Glomerular visceral epithelial cell (primary cell): ENCODE data around the gene DIP2A.
A peak's percentile ranks its signal among the peaks of the same experiment; 100 is the strongest.
"Not testable (repeated sequence)": the region's sequence is repeated elsewhere in the genome, so short reads cannot be mapped to it uniquely, and the experiment has no call there.

Experiments
- DNase-seq: peaks from one replicate; pipeline ENCODE4 v3.0.0-alpha.2; 2016; ENCODE audit errors: extremely low spot score

DIP2A gene

GRCh38 chr21:46556802-46557201 is 98.1 kb downstream of the DIP2A start:
- DNase-seq: no peak

DNA sequence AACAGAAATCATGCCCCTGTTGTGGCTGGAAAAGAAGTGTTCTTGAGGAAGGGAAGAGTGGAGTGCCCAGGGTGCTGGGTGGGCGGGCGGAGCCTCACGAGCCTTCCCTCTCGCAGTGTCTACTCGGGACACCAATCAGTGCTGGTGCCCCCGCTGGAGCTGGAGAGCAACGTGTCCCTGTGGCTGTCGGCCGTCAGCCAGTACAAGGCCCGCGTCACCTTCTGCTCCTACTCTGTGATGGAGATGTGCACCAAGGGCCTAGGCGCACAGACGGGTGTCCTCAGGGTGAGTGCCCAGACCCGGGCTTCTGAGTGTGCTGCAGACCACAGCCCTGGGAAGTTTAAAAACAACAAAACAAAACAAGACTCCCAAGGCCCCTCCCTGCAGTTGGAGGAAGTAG is 98.8 kb downstream of the DIP2A start:
- DNase-seq: no peak

DNA sequence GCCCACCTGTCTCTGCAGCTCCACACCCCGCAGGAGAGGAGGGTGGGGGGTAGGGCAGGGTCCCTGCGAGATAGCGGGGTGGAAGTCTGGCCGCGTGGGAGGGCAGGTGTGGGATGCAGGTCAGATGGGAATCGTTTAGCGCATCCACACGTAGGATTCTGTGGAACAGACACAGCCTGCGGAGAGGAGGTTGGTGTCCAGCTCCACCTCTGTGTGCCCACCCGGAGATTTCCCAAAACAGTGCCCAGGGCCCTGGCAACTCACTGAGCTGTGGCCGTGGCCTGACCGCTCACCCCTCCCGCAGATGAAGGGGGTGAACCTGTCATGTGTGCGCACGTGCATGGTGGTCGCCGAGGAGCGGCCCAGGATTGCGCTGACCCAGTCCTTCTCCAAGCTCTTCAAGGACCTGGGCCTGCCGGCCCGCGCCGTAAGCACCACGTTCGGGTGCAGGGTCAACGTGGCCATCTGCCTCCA is 99.3 kb downstream of the DIP2A start:
- DNase-seq: no peak

DNA sequence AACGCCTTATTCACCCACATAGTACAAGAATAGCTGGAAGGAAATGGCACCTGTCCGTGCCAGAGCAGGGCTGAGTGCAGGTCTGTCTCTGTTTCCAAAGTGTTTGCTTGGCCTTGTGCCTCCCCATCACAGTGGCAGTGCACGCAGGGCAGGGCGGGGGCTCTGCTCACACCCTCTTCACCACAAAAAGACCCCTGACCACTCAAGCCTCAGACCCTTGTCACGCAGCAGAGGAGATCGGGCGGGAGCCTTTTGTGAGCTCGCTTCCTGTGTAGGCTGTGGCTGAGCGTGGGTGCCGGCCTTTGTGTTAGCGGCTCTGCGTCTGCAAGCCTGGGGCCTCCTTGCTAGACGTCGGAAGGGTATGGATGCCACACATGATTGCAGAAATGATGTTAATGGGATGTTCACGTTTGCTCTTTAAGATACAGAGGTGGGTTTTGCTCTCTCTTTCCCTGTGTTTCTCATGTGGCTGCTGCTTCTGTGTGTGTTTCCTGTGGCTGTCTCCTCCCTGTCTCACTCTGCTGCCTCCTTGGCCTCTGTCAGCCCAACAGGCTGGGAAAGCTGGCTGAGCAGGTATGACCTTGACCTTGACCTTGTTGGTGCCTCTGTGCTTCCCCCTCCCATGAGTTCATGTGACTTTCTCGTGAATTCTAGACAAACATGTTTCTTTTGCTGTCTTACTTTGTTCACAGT is 100.7 kb downstream of the DIP2A start:
- no peak for DNase-seq

GRCh38 chr21:46560568-46561444 is 102.1 kb downstream of the DIP2A start:
- DNase-seq: no peak

- DNase-seq: no peak
These were observed 102.9 kb downstream of the DIP2A start for GRCh38 chr21:46561445-46562090.

- no peak for DNase-seq
These were observed 103.8 kb downstream of the DIP2A start for GRCh38 chr21:46562472-46562871.

DNA sequence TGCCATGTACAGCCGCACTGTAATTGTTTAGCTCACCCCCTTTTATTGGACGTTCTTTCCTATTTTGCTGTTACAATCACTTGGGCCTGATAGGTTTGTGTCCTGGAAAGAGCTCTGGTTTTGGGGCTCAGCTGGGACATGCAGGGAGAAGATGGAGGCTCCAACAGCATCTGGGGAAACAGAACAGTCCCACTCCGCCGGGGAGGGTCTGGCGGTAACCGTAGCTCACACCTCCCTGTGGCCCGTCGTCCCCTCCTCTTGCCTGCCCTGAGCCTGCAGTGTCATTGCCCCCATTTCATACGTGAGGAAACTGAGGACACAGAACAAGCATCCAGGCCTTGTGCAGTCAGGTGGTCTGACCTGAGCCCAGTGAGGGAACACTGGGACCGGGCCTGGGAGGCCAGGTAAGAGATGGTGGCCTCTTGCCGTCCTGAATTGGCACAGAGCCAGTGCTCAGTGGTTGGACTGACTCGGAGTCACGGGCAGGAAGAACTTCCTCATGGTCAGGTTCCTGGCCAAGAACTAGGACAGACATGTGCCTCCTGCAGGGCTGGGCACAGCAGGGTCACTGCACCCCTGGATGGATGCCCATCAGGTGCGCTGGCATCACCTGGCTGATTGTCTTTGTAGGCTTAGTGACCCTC is 104.4 kb downstream of the DIP2A start:
- peak; percentile 15 for DNase-seq

GRCh38 chr21:46564391-46564790 is 105.7 kb downstream of the DIP2A start:
- no peak for DNase-seq

DNA sequence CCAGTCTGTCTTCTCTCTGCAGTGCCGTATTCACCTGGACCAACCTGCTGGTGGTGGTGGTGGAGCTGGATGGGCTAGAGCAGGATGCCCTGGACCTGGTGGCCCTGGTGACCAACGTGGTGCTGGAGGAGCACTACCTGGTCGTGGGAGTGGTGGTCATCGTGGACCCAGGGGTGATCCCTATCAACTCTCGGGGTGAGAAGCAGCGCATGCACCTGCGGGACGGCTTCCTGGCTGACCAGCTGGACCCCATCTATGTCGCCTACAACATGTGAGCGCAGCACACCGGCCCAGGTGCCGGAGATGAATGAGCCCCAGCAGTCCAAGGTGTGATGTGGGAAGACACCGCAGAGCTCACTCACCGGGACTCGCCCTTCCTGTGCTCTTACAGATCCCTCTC is 108.7 kb downstream of the DIP2A start:
- DNase-seq: no peak

GRCh38 chr21:46568562-46568961 is 109.9 kb downstream of the DIP2A start:
- no peak for DNase-seq

- no peak for DNase-seq
These were observed 110.4 kb downstream of the DIP2A start for GRCh38 chr21:46569081-46569480.

GRCh38 chr21:46570119-46570518 is 111.4 kb downstream of the DIP2A start:
- no peak for DNase-seq

DNA sequence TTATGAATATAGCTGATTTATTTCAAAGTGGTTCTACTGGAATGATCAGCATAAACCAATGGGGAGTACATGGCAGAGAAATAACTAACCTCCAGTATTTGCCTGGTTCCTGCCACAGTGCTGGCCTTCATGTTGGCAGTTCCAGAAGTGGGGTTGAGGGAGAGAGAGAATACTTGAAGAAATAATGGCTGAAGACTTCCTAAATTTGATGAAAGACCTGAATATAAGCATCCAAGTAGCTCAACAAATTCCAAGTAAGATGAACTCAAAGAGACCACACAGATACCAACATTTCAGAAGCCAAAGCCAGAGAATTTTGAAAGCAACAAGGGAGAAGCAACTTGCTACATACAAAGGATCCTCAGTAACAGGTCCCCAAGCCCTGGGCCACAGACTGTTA is 111.9 kb downstream of the DIP2A start:
- no peak for DNase-seq

GRCh38 chr21:46572850-46573249 is 114.2 kb downstream of the DIP2A start:
- no peak for DNase-seq

- not testable (repeated sequence) for DNase-seq
These were observed 119.1 kb downstream of the DIP2A start for GRCh38 chr21:46577786-46578185.

DNA sequence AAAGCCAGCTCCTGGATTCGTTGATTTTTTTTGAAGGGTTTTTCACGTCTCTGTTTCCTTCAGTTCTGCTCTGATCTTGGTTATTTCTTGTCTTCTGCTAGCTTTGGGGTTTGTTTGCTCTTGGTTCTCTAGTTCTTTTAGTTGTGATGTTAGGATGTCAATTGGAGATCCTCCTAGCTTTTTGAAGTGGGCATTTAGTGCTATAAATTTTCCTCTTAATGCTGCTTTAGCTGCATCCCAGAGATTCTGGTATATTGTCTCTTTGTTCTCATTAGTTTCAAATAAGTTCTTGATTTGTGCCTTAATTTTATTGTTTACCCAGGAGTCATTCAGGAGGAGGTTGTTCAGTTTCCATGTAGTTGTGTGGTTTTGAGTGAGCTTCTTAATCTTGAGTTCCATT is 120.7 kb downstream of the DIP2A start:
- not testable (repeated sequence) for DNase-seq

DNA sequence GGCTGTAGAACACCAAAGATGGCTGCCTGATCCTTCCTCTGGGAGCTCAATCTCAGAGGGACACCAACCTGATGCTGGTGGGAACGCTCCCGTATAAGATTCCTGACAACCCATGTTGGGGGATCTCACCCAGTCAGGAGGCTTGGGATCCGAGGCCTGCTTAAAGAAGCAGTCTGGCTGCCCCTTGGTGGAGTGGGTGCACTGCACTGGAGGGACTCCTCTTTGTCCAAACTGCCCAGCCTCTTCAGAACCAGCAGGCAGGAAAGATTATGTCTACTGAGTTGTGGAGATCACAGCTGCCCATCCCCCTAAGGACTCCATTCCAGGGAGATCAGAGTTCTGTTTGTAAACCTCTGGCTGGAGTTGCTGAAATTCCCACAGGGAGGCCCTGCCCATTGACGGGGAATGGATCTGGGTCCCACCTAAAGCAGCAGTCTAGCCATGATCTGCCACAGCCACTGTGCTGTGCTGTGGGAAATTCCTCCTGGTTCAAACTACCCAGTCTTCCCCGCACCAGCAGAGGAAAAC is 123.2 kb downstream of the DIP2A start:
- DNase-seq: no peak

GRCh38 chr21:46585191-46585953 is 126.7 kb downstream of the DIP2A start:
- DNase-seq: no peak

DNA sequence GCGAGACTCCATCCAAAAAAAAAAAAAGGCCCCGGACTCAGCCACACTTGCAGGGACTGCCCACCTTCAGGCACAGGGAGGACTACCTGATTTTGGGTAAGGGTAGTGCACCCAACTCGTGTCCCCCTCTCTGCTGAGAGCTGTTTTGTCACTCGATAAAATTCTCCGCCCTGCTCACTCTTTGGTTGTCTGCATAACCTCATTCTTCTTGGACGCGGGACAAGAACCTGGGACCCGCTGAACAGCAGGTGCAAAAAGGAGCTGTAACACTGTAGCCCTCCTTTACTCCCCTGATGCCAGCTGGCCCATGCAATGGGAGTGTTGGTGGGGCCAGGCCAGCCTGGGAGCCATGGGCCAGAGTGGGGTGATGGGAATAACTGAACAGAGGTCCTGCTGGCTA is 135.6 kb downstream of the DIP2A start:
- DNase-seq: no peak

GRCh38 chr21:46596201-46596600 is 137.5 kb downstream of the DIP2A start:
- no peak for DNase-seq
